ENCODE results near the gene LGALS8.

The LGALS8 gene

GRCh38 chr1:236522937-236523703 lies 662 bp upstream of the LGALS8 start (continued):
- no peak for TF ChIP-seq ARNTL (CRISPR knock-in tag; IDR thresholded peaks at IDR 0.05; ENCODE audit: borderline replicate concordance, low read depth)
- TF ChIP-seq ZNF70 (CRISPR knock-in tag; IDR thresholded peaks at IDR 0.05), result no peak
- TF ChIP-seq TSHZ2 (CRISPR knock-in tag; IDR thresholded peaks at IDR 0.05), result no peak
- TF ChIP-seq TOX (CRISPR knock-in tag; IDR thresholded peaks at IDR 0.05; ENCODE audit: borderline replicate concordance), result no peak
- TF ChIP-seq ZC3H10 (CRISPR knock-in tag; IDR thresholded peaks at IDR 0.05), result no peak
- TF ChIP-seq OSR1 (CRISPR knock-in tag; IDR thresholded peaks at IDR 0.05), result no peak
- TF ChIP-seq PATZ1 (CRISPR knock-in tag; IDR thresholded peaks at IDR 0.05; ENCODE audit: borderline replicate concordance), result no peak
- no peak for TF ChIP-seq ZNF565 (CRISPR knock-in tag; conservative IDR thresholded peaks at IDR 0.05; ENCODE audit: low read depth)
- no peak for TF ChIP-seq ZNF8 (CRISPR knock-in tag; IDR thresholded peaks at IDR 0.05)
- TF ChIP-seq ESRRG (CRISPR knock-in tag; IDR thresholded peaks at IDR 0.05), result no peak

GRCh38 chr1:236524142-236524894 lies 536 bp downstream of the LGALS8 start:
- peak; percentile 90 for ATAC-seq
- TF ChIP-seq BACH2 (CRISPR knock-in tag; IDR thresholded peaks at IDR 0.05; ENCODE audit: borderline replicate concordance) (no peak), CSDC2 (CRISPR knock-in tag; IDR thresholded peaks at IDR 0.05) (no peak), CREB5 (CRISPR knock-in tag; IDR thresholded peaks at IDR 0.05; ENCODE audit: low read depth) (no peak), CSRNP3 (CRISPR knock-in tag; IDR thresholded peaks at IDR 0.05) (no peak)

- TF ChIP-seq ZC3H10 (CRISPR knock-in tag; IDR thresholded peaks at IDR 0.05) (no peak), CREB5 (CRISPR knock-in tag; IDR thresholded peaks at IDR 0.05; ENCODE audit: low read depth) (no peak), PPARA (CRISPR knock-in tag; IDR thresholded peaks at IDR 0.05; ENCODE audit: borderline replicate concordance) (no peak), ESRRG (CRISPR knock-in tag; IDR thresholded peaks at IDR 0.05) (no peak), TCF4 (CRISPR knock-in tag; IDR thresholded peaks at IDR 0.05; ENCODE audit: borderline replicate concordance) (no peak), TSHZ2 (CRISPR knock-in tag; IDR thresholded peaks at IDR 0.05) (no peak)
- no peak for ATAC-seq
Observed at GRCh38 chr1:236524895-236525184, 1.1 kb downstream of the LGALS8 start.
